K562 (cell line): ENCODE results near the gene DHRS11. TPM values are rescaled to one million over a fixed set of nuclear protein-coding genes. Genes with fewer than 3 reads are reported as not detected.

Source experiments
- CREB1 ChIP-seq, 2 experiments: sonication (generic) in 1 of 2; formaldehyde crosslinking in 1 of 2; IDR thresholded peaks; 2 replicates each; pipeline versions ENCODE4 v1.6.1 to v1.8.0; 2012 to 2022; ENCODE audit warnings: inconsistent platforms in 1 of 2, mild to moderate bottlenecking in 1 of 2, missing genetic modification reagents in 1 of 2, moderate library complexity in 1 of 2
- HDAC2 ChIP-seq: fragments of 450-650 bp; IDR thresholded peaks from 2 replicates; pipeline ENCODE4 v1.6.1; 2016; ENCODE audit warnings: mild to moderate bottlenecking
- KDM5B ChIP-seq: fragments of 200-600 bp; sonication (generic); IDR thresholded peaks from 2 replicates; pipeline ENCODE4 v1.6.1; 2012; ENCODE audit warnings: low read depth, mild to moderate bottlenecking, moderate library complexity, low read length, control low read depth, inconsistent platforms; ENCODE audit not compliant: insufficient replicate concordance
- NFIC ChIP-seq: fragments of 450-650 bp; IDR thresholded peaks from 2 replicates; pipeline ENCODE4 v1.6.1; 2017; ENCODE audit warnings: mild to moderate bottlenecking, inconsistent platforms
- RERE ChIP-seq: sonication (generic); formaldehyde crosslinking; IDR thresholded peaks from 2 replicates; pipeline ENCODE4 v1.8.0; 2023; ENCODE audit warnings: missing genetic modification reagents, mild to moderate bottlenecking, borderline replicate concordance
- SRF ChIP-seq, 2 experiments: fragments of 250-450, 450-650 bp in 1 of 2; sonication (Bioruptor Pico) in 1 of 2; sonication (generic) in 1 of 2; formaldehyde crosslinking; IDR thresholded peaks; 2 replicates each; pipeline versions ENCODE4 v1.5.0 to v1.5.1; 2020 to 2022; ENCODE audit warnings: mild to moderate bottlenecking in 1 of 2, missing genetic modification reagents in 1 of 2
- polyA plus RNA-seq, 8 experiments: library from polyadenylated mRNA; depleted of rRNA in 4 of 8; stranded (reverse) in 5 of 8; unstranded in 3 of 8; fragments of >200 nt; fragmentation: Nextera tagmentation in 2 of 8; fragmentation: Illumina TruSeq in 1 of 8; extraction: Ambion mirVana in 2 of 8; extraction: Trizol in 1 of 8; gene quantifications; 2 replicates each; pipeline versions ENCODE4 v1.2.1 to v1.2.3, GENCODE V29; 2011 to 2014; ENCODE audit warnings: inconsistent platforms in 1 of 8, missing spikeins in 1 of 8
- total RNA-seq, 7 experiments: library from RNA; depleted of rRNA in 6 of 7; stranded (reverse); fragments of >200 nt in 6 of 7; fragmentation: Illumina TruSeq in 2 of 7; extraction: Trizol in 2 of 7; gene quantifications; 2 replicates each; pipeline versions ENCODE4 v1.2.1 to v1.2.3, GENCODE V29; 2011 to 2021; ENCODE audit warnings: low replicate concordance in 1 of 7
- TF ChIP-seq, protein P1 (sequence below), 2 experiments: fragments of 450-650 bp; IDR thresholded peaks; 2 replicates each; pipeline ENCODE4 v1.6.1; 2016; ENCODE audit warnings: mild to moderate bottlenecking in 2 of 2, borderline replicate concordance in 1 of 2, low read depth in 1 of 2, moderate library complexity in 1 of 2
- TF ChIP-seq, protein P2 (sequence below): fragments of 250-450 bp; sonication (Bioruptor Pico); IDR thresholded peaks from 2 replicates; pipeline ENCODE4 v1.5.0; 2021

The DHRS11 gene
- total and polyA plus RNA-seq, 9 of the 15 experiments (the other 6 are each of a cell fraction or from before 2014, with no cell fraction given), result 15.2 to 123 (median 59.8) TPM

DNA sequence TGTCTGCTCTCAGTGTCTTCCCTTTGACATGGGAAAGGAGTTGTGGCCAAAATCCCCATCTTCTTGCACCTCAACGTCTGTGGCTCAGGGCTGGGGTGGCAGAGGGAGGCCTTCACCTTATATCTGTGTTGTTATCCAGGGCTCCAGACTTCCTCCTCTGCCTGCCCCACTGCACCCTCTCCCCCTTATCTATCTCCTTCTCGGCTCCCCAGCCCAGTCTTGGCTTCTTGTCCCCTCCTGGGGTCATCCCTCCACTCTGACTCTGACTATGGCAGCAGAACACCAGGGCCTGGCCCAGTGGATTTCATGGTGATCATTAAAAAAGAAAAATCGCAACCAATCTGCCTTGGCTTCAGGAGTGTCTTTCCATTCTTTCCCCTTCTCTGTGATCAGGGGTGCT is 8.8 kb downstream of the DHRS11 start (continued):
- TF ChIP-seq, protein P1, sequence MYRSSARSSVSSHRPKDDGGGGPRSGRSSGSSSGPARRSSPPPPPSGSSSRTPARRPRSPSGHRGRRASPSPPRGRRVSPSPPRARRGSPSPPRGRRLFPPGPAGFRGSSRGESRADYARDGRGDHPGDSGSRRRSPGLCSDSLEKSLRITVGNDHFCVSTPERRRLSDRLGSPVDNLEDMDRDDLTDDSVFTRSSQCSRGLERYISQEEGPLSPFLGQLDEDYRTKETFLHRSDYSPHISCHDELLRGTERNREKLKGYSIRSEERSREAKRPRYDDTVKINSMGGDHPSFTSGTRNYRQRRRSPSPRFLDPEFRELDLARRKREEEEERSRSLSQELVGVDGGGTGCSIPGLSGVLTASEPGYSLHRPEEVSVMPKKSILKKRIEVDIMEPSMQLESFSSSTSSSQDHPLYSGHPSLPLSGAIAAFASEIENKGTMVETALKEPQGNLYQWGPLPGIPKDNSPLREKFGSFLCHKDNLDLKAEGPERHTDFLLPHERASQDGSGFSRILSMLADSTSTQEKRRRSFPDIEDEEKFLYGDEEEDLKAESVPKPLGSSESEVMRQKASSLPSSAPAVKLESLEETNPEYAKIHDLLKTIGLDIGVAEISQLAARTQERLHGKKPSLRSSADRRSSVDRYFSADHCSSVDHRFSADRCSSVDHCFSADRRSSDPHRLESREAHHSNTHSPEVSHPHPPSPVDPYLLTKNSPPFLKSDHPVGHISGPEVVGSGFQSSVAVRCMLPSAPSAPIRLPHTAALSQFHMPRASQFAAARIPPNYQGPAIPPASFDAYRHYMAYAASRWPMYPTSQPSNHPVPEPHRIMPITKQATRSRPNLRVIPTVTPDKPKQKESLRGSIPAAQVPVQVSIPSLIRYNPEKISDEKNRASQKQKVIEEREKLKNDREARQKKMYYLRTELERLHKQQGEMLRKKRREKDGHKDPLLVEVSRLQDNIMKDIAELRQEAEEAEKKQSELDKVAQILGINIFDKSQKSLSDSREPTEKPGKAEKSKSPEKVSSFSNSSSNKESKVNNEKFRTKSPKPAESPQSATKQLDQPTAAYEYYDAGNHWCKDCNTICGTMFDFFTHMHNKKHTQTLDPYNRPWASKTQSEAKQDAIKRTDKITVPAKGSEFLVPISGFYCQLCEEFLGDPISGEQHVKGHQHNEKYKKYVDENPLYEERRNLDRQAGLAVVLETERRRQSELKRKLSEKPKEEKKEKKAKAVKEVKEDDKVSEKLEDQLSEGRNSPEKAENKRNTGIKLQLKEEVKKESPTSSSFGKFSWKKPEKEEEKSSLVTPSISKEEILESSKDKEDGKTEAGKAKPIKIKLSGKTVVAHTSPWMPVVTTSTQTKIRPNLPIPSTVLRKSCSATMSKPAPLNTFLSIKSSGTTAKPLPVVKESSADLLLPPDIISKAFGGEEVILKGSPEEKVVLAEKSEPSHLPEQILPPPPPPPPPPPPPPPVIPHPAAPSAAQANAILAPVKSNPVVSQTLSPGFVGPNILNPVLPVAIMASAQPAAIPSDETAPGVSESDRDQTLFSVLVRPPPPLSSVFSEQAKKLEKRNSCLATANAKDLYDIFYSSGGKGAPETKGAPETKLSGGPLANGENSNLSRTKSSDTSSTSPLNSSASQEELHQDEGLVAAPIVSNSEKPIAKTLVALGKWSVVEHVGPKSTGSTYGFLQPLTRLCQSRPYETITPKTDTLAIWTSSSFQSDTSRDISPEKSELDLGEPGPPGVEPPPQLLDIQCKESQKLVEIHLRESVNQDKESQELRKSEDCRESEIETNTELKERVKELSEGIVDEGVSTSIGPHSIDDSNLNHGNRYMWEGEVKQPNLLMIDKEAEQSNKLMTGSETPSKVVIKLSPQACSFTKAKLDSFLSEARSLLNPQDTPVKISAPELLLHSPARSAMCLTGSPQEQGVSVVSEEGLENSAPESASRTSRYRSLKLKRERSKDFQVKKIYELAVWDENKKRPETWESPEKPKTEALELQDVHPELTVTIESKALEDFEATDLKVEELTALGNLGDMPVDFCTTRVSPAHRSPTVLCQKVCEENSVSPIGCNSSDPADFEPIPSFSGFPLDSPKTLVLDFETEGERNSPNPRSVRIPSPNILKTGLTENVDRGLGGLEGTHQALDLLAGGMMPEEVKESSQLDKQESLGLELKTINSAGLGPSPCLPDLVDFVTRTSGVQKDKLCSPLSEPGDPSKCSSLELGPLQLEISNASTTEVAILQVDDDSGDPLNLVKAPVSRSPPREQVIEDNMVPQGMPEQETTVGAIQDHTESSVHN (IDR thresholded peaks at IDR 0.05; ENCODE audit: borderline replicate concordance in 1 of 2, low read depth in 1 of 2), result no peak
- TF ChIP-seq NFIC (peak; percentile 65; the same call in 1 of the 2 replicates), RERE (no peak), SRF (CRISPR knock-in tag; IDR thresholded peaks at IDR 0.05) (no peak), CREB1 (IDR thresholded peaks at IDR 0.05) (no peak), CREB1 (CRISPR knock-in tag; IDR thresholded peaks at IDR 0.05) (no peak), HDAC2 (no peak), KDM5B (no peak)
- TF ChIP-seq, protein P2, sequence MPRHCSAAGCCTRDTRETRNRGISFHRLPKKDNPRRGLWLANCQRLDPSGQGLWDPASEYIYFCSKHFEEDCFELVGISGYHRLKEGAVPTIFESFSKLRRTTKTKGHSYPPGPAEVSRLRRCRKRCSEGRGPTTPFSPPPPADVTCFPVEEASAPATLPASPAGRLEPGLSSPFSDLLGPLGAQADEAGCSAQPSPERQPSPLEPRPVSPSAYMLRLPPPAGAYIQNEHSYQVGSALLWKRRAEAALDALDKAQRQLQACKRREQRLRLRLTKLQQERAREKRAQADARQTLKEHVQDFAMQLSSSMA (CRISPR knock-in tag), result no peak
